ENCODE results near the gene MYO1G.
A peak's percentile ranks its signal among the peaks of the same experiment; 100 is the strongest.

MYO1G gene

GRCh38 chr7:44981035-44981706 is 2.4 kb upstream of the MYO1G start:
- Mint-ChIP-seq H3K27ac (peak overlapping the region; percentile 90), H3K4me1 (ENCODE audit: low read depth) (peaks cover 94% of the 10 kb centered on the region), H3K4me3 (peak overlapping the region; percentile 4), H3K9me3 (no peaks in the 10 kb centered on the region), H3K36me3 (ENCODE audit: low read depth) (peaks cover 74% of the 10 kb centered on the region), H3K27me3 (no peaks in the 10 kb centered on the region)
- intact Hi-C loops (cut with micrococcal nuclease): loop anchor here (10.0 kb wide), 1 partner anchor 96 kb away; the partner anchor contains the start of gene PURB

DNA sequence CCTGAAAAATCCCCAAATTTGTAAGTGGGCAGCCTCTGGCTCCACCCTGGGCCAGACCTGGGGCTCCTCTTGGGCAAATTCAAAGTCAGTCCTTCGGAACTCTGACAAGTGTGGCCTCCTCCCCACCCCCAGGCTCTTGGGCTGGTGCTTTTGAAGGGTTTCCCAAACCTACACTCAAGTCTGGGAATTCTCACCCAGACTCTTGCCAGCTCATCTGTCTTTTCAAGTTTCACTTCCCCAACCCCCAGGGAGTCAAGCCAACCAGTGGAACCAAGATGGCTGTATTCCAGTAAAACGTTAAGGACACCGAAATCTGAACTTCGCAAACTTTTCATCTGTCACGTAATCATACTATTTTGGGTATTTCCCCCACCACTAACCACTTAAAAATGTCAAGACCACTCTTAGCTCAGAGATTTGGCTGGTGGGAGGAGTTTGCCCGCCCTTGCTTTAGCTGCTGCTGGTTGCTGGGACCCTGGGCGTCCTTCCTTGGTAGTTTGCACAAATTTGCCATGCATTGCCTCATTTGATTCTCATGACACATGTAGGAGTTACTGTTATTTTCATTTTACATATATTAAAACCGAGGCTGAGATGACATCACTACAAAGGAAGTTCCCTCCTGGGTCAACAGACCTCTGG is 1.7 kb upstream of the MYO1G start:
- Mint-ChIP-seq H3K4me1 (ENCODE audit: low read depth) (peaks cover 94% of the 10 kb centered on the region), H3K4me3 (peak overlapping the region; percentile 44), H3K27ac (peak overlapping the region; percentile 90), H3K36me3 (ENCODE audit: low read depth) (peaks cover 74% of the 10 kb centered on the region), H3K9me3 (no peaks in the 10 kb centered on the region), H3K27me3 (no peaks in the 10 kb centered on the region)
- intact Hi-C loops (cut with micrococcal nuclease): loop anchor here (10.0 kb wide), 1 partner anchor 96 kb away; the partner anchor contains the start of gene PURB

DNA sequence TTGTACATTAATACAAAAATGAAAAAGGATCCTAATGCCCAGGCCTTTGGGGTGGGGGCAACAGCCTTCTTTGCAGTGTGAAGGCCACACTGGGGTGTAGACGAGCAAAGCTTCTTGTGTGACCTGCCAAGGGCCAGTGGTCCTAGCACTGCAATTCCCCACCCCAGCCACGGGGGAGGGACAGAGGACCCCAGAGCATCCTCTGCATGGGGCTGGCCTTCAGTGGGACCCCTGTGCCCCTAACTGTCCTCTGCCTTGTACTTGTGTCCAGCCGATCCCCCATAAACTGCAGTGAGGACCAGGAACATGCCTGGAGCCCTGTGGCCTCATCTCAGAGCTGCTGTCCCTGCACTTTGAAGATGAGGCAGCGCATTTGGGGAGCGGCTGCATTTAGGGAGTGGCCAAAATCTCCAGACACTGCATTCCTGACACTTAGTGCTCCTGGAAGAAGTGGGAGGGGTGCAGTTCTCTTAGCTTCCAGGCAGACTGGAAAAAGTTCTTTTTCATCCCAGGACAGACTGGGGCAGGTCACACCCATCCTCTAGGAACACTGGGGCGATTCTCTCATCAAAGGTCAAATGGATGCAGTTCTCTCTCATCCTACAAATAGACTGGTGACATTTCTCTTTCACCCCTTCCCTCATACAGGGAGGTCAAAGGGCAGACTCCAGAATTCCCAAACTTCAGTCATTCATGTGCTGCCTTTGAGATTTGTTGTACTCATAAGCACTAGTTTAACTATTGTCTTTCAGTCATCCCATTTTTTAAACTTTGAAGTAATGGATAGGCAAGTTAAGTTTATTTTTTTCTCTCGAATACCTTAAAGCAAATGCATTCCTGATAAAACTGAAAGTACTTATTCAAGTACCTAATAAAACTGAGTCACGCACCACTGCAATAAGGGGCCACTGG is 922 bp upstream of the MYO1G start:
- H3K36me3 Mint-ChIP-seq (ENCODE audit: low read depth): peaks cover 74% of the 10 kb centered on the region
- H3K27me3 Mint-ChIP-seq: no peaks in the 10 kb centered on the region
- peak overlapping the region; percentile 90 for H3K27ac Mint-ChIP-seq
- intact Hi-C loops (cut with micrococcal nuclease): loop anchor here (10.0 kb wide), 2 partner anchors 45 to 95 kb away; partner anchors contain the start of gene PURB
- peak overlapping the region; percentile 85 for H3K4me3 Mint-ChIP-seq
- no peaks in the 10 kb centered on the region for H3K9me3 Mint-ChIP-seq
- peaks cover 94% of the 10 kb centered on the region for H3K4me1 Mint-ChIP-seq (ENCODE audit: low read depth)

DNA sequence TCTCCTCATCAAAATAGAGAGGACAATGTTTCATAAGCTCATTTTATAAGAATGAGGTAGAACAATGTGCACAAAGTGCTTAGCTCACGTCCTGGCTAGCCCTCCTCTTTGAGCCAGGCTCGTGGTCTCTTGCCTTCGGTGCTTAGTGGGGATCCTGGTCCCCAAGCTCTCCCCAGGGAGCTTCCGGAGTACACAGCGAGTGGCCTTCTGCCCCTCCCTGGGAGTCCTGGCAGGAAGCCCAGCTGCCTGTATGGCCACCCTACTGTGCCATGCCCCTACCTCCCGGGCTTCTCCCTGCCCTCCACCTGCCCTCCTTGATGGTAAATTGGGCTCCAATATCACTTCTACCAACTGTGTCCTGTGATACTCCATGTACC is 868 bp downstream of the MYO1G start:
- Mint-ChIP-seq H3K36me3 (ENCODE audit: low read depth) (peaks cover 74% of the 10 kb centered on the region), H3K27me3 (no peaks in the 10 kb centered on the region), H3K4me1 (ENCODE audit: low read depth) (peaks cover 89% of the 10 kb centered on the region), H3K9me3 (no peaks in the 10 kb centered on the region), H3K4me3 (peak overlapping the region; percentile 85), H3K27ac (peak overlapping the region; percentile 90)
- intact Hi-C loops (cut with micrococcal nuclease): loop anchor here (10.0 kb wide), 1 partner anchor 47 kb away; no protein-coding TSS in a partner anchor

GRCh38 chr7:44977304-44977958 is 1.4 kb downstream of the MYO1G start:
- Mint-ChIP-seq H3K36me3 (ENCODE audit: low read depth) (peaks cover 74% of the 10 kb centered on the region), H3K27me3 (no peaks in the 10 kb centered on the region), H3K4me3 (peak overlapping the region; percentile 85), H3K4me1 (ENCODE audit: low read depth) (peaks cover 89% of the 10 kb centered on the region), H3K27ac (peak overlapping the region; percentile 90), H3K9me3 (no peaks in the 10 kb centered on the region)
- intact Hi-C loops (cut with micrococcal nuclease): loop anchor here (10.0 kb wide), 1 partner anchor 47 kb away; no protein-coding TSS in a partner anchor

GRCh38 chr7:44976746-44977196 is 2.0 kb downstream of the MYO1G start:
- Mint-ChIP-seq H3K4me1 (ENCODE audit: low read depth) (peaks cover 86% of the 10 kb centered on the region), H3K36me3 (ENCODE audit: low read depth) (peaks cover 74% of the 10 kb centered on the region), H3K4me3 (peak overlapping the region; percentile 85), H3K9me3 (no peaks in the 10 kb centered on the region), H3K27me3 (no peaks in the 10 kb centered on the region), H3K27ac (peak overlapping the region; percentile 90)
- intact Hi-C loops (cut with micrococcal nuclease): loop anchor here (10.0 kb wide), 1 partner anchor 48 kb away; no protein-coding TSS in a partner anchor

DNA sequence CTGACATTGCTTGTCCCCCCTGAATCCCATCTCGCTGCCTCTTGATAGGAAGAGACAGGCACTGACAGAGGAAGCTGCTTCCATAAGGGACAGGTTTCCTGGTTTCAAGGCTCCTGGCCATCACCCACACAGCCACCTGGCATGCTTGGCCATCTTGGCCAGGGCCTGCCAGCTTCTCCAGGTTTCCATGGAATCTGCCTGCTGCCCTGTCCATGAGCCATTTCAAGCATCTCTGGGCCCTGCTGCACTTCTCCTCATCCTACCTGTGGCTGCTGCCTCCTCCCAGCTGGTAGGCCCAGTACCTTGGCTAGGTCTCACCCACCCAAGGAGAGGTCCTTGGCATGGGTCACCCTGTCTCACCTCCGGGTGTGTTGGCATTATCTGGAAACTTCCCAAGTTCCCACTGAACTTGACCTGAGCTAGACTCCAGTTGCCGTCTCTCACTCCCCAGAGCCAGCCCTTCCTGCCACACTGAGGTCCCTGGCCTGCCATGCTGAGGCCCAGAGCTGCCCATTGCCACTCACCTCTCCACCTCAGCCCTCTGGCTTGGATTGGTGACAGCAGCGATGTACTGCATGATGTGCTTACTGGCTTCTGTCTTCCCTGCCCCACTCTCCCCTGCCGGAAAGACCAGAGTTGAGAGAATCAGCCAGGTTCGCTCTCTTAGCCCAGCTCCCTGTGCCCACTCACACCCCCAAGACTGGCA is 2.6 kb downstream of the MYO1G start:
- Mint-ChIP-seq H3K27me3 (no peaks in the 10 kb centered on the region), H3K27ac (peak overlapping the region; percentile 90), H3K9me3 (no peaks in the 10 kb centered on the region), H3K4me3 (peak overlapping the region; percentile 85), H3K4me1 (ENCODE audit: low read depth) (peaks cover 82% of the 10 kb centered on the region), H3K36me3 (ENCODE audit: low read depth) (peaks cover 78% of the 10 kb centered on the region)
- intact Hi-C loops (cut with micrococcal nuclease): loop anchor here (10.0 kb wide), 1 partner anchor 49 kb away; no protein-coding TSS in a partner anchor

DNA sequence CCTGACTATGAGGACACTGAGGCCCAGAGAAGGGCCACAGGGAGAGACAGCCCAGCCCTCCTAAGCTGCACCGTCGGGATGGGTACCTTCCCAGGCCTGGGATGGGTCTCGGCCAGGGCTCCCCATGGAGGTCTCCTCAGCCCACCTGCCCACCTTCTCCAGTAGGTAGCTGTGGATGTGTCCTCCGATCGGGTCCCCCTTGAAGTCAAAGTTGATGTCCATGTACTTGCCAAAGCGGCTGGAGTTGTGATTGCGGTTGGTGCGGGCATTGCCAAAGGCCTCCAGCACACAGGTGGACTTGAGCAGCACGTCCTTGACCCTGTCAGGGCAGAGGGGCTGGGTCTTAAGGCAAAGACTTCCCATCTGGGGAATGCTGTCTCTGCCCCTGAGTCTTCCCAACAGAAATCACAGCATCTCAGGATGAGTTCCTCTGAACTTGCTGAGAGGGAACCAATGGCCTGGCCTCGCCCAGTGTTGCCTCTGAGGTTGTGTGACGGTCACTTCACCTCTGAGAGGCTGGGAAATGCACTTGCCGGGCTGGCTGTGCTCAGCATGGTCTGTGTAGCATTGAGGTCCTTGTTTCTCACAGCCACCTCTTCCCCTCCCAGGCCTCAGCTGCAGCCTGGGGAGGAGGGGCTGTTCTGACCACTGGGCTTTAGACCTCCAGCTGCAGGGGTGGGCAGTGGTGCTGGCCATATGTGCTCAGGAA is 3.3 kb downstream of the MYO1G start:
- peaks cover 85% of the 10 kb centered on the region for H3K36me3 Mint-ChIP-seq (ENCODE audit: low read depth)
- no peak overlapping the region for H3K4me3 Mint-ChIP-seq
- H3K9me3 Mint-ChIP-seq: no peaks in the 10 kb centered on the region

GRCh38 chr7:44974549-44974948 is 4.3 kb downstream of the MYO1G start:
- intact Hi-C loops (cut with micrococcal nuclease): loop anchor here (10.0 kb wide), 1 partner anchor 50 kb away; no protein-coding TSS in a partner anchor
- peaks cover 65% of the 10 kb centered on the region for H3K4me1 Mint-ChIP-seq (ENCODE audit: low read depth)

More for the DNA sequence above, 3.3 kb downstream of the MYO1G start:
- intact Hi-C loops (cut with micrococcal nuclease): loop anchor here (10.0 kb wide), 1 partner anchor 49 kb away; no protein-coding TSS in a partner anchor
- peaks cover 75% of the 10 kb centered on the region for H3K4me1 Mint-ChIP-seq (ENCODE audit: low read depth)
- peak overlapping the region; percentile 90 for H3K27ac Mint-ChIP-seq
- no peaks in the 10 kb centered on the region for H3K27me3 Mint-ChIP-seq

GRCh38 chr7:44973610-44974401 is 5.0 kb downstream of the MYO1G start:
- H3K4me1 Mint-ChIP-seq (ENCODE audit: low read depth): peaks cover 58% of the 10 kb centered on the region
- intact Hi-C loops (cut with micrococcal nuclease): loop anchor here (1.0 to 10.0 kb wide), 2 partner anchors 51 to 162 kb away; no protein-coding TSS in a partner anchor
- no peak overlapping the region for H3K4me3 Mint-ChIP-seq
- no peaks in the 10 kb centered on the region for H3K9me3 Mint-ChIP-seq
- H3K27ac Mint-ChIP-seq: peak overlapping the region; percentile 22
- H3K27me3 Mint-ChIP-seq: no peaks in the 10 kb centered on the region
- peaks cover 100% of the 10 kb centered on the region for H3K36me3 Mint-ChIP-seq (ENCODE audit: low read depth)

More at GRCh38 chr7:44974549-44974948, 4.3 kb downstream of the MYO1G start:
- H3K9me3 Mint-ChIP-seq: no peaks in the 10 kb centered on the region
- H3K36me3 Mint-ChIP-seq (ENCODE audit: low read depth): peaks cover 94% of the 10 kb centered on the region
- no peaks in the 10 kb centered on the region for H3K27me3 Mint-ChIP-seq
- no peak overlapping the region for H3K4me3 Mint-ChIP-seq
- H3K27ac Mint-ChIP-seq: peak overlapping the region; percentile 22

DNA sequence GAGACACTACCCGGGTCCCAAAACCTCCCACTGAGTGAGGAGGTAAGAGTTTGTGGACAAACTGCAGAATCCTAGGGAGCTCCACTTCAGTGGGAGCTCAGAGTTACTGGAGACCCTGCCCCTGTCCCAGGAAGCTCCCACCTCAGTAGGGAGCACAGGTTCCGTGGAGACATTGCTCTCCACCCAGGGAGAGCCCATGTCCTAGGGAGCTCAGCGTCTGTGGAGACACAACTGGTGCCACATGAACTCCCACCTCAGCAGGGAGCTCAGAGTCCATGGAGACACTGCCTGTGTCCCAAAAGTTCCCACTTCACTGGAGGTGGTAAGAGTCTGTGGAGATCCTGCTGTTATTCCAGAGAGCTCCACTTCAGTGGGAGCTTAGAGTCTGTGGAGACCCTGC is 6.3 kb downstream of the MYO1G start:
- Mint-ChIP-seq H3K4me3 (no peak overlapping the region), H3K9me3 (no peaks in the 10 kb centered on the region), H3K4me1 (ENCODE audit: low read depth) (peaks cover 46% of the 10 kb centered on the region), H3K36me3 (ENCODE audit: low read depth) (peaks cover 100% of the 10 kb centered on the region), H3K27me3 (no peaks in the 10 kb centered on the region), H3K27ac (no peak overlapping the region)
- intact Hi-C loops (cut with micrococcal nuclease): loop anchor here (10.0 kb wide), 1 partner anchor 52 kb away; no protein-coding TSS in a partner anchor

All from dendritic cell treated with granulocyte-macrophage colony-stimulating factor and Interleukin-4, amounts not matched to agents 40 ng/mL and 50 ng/mL, for 4 days (primary cell).